GM18873 (cell line): ENCODE measurements around the gene TCF7L2.

ENCODE experiments used
- ATAC-seq: cut with Tn5 transposase; IDR thresholded peaks from one replicate; pipeline ENCODE4 v1.9.1; 2021; ENCODE audit warnings: mild to moderate bottlenecking, moderate library complexity, moderate number of reproducible peaks; ENCODE audit not compliant: unreplicated experiment, low FRiP score

The TCF7L2 gene

DNA sequence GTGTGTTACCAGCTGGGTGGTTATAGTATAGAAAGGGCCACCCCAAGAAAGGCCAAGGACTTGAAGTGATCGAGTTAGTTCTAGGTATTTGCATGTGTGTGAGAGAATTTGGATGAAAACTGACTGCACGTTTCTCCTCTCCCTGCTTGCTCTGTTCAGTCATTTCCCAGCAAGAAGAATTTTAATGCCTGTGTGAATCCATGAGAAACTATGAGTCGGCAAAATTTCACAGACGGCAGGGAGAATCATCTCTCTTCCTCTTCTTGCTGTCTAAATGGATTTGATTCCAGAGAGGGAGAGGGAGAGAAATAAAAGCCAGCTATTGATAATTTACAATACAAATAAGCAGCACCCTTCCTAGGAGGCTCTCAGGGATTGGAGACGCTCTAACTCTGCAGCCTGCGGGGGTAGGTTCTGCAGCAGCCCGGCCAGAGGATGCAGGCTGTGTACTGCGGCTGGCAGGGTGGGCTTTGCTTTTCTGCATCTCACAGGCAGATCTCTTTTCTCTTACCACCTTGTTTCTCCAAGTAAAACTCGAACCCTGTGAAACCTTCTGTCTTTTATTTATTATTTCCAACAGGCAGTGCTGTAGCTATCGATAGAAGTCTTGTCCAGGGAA is 183.6 kb downstream of the TCF7L2 start:
- no peak for ATAC-seq

DNA sequence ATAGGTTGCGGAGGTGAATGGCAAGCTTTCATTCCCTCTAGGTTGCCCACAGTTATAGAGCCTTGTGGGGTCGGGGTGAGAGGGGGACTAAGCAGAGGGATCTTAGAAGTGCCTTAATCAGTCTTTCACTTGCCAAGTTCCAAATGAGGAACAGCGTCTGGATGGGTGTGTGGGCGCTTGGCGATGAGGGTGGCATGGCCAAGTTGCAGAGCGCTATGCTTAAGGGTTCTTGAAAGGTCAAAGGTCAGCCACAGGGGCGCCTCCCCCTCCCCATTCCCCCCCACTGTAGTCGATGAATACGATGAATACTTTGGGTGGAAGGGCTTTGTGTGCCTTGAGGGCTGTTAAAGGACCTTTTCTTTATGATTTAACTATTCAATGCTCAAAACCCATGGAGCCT is 185.0 kb downstream of the TCF7L2 start:
- no peak for ATAC-seq

DNA sequence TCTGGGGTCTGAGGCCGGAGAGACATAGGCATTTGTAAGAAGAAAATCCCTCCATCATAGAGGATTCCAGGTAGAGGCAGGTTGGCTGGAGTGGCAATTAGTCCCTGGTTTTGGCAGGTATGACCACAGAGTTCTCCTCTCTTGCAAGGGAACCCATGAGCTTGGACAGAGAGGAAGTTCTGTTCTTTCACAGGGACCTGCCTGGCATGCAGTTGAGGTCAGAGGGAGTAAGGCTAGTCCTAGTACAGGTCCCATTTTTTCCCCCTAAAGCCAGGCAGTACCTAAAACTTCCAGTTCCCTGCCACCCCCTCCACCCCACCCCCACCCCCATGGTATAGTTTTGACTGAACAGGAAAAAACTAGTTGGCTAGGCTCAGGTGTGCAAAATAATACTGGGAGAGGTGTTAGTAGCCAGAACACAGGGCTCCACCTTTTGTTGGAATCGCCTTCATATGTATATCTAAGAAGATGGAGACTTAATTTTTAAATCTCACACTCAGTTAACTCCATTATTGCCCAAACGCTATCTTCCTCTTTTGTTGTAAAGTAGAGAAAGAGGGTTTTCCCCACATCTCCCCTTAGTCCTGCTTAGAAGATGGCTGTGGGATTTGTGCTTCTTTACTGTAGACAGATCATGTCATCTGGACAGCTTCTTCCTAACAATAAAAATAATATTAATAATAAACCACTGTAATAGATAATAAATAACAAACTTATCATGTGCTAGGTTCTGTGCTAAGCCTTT is 188.1 kb downstream of the TCF7L2 start:
- no peak for ATAC-seq

DNA sequence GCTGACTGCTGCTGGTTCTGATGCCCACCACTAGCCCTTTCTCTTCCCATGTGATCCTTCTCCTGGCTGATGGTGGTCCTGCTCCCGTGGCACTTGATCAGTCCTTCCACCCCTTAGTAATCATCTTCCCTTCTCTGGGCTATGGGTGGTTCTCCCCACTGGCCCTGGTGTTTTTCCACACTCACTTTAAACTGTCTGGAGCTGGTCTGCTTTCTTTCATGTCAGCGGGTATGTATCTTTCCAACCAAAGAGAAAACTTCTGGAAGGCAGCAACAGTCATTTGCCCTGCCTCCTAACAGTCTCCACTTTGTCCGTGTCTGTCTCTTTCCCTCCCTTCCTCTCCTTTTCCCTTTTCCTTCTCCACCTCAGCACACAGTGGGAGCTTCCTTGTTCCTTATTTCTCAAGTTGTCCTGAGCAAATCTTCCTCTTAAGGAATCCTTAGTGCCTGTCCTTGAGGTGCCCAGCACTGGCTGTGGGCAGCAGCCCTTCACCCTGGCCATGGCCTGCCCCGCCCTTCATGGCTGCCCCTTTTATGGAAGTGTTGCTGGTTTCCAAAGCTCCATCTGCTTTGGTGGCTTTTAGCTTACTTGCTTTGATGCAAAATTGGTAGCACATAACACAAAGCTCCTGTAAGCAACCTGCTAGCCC is 189.0 kb downstream of the TCF7L2 start:
- ATAC-seq = no peak

DNA sequence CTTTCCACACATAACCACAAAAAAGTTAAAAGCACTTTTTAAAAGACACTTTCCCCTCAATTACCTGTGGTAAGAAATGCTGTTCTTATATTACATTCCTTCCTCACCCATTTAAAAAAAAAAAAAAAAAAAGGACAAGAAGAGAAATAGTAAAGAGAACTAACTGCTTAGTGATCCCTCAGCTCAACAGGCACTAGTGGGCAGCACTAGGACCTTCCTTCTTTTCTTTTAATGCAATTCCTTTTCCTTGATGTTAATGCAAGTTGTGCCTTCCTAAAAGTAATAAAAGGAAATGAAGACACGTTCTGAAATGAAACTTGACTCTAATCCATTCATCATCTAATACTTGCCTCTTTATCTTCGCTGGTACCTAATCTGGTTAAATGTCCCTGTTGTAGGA is 189.7 kb downstream of the TCF7L2 start:
- no peak for ATAC-seq

DNA sequence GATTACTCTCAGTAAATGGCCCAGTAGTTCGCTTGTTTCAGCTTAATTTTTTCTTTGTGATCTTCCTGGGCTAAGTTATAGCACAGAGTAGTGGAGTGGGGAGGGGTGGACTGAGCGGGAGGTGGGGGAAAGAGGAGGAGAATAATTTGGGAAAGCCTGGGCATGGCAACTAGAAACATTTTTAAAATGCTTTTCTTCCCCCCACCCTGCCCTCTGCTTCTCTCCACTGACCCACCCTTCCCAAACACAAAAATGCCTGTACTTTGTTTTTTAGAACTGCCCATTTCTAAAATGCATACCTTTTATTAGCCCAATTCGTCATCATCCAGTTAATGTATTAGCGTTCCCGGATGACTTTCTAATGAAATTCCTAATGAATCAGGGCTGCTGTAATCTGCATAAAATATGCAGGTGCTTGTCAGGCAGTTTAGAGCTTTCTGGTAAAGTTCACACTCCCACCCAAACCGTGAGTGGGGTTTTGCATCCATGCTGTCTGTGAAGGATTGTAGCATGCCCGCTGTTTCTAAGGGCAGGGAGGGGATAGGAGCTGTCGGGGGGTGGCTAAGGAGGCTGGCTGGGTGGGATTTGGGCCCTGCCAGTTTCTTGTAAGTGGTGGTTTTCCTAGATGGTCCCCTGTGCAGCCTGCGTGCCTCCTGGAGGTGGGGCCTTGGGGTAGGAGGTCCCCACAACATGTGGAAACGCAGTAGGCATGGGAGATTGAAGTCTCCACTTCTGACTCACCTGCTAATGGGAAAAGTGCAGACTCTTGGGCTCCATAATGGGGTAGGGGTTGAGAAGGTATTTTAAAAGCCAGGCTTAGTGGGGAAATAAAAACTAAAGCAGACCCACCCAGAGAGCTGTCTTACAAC is 190.3 kb downstream of the TCF7L2 start:
- no peak for ATAC-seq

DNA sequence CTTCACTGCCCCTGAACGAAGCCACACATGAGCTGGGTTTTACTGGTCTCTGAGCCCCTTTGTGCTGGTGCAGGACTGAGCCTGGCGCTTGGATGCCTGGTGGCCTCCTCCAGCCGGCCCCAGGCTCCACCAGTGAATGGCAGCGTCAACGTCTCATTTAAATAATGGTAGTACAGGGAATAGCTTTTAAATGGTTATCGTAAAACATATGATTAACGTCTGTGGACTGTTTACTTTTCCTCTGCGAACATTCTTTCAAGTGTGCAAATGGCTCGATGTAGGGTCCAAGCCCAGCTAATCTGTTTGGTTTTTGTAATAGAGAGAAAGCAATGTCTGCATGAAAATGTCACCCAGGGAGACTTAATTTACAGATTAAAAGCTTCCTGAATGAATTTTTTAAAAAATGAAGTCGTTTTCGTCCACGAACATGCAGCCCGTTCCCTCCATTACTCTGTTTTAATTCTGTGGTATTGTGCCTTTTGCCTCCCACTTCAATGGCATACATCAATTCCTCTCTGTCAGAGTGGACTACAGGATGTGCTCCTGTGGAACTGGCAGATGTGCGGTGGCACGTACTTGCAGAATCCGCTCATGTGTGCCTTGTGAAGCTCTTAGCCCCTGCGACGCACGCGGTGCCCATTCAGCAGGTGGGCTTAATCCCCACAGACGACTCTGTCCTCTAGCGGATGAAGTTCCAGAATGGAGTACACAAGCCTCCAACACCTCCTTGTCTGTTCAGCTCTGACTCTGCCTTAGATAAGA is 192.7 kb downstream of the TCF7L2 start:
- ATAC-seq = no peak

DNA sequence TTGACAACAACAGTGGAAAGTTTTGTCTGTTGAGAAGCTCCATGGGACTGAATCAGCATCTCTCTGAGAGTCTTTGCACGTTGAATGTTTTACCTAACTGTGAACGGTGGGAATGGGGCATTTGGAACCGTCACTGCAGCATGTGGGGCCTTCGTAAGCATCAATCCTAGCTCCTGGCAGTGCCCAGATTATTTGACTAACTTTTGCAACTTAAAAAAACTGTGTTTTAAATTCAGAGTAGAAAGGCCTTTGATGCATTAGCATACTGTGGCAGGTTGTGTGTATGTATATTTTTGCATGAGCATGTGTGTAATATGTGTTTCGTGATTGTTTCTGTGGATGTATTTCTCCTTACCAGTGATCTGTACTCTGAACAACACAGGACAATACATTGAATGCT is 194.5 kb downstream of the TCF7L2 start:
- no peak for ATAC-seq

DNA sequence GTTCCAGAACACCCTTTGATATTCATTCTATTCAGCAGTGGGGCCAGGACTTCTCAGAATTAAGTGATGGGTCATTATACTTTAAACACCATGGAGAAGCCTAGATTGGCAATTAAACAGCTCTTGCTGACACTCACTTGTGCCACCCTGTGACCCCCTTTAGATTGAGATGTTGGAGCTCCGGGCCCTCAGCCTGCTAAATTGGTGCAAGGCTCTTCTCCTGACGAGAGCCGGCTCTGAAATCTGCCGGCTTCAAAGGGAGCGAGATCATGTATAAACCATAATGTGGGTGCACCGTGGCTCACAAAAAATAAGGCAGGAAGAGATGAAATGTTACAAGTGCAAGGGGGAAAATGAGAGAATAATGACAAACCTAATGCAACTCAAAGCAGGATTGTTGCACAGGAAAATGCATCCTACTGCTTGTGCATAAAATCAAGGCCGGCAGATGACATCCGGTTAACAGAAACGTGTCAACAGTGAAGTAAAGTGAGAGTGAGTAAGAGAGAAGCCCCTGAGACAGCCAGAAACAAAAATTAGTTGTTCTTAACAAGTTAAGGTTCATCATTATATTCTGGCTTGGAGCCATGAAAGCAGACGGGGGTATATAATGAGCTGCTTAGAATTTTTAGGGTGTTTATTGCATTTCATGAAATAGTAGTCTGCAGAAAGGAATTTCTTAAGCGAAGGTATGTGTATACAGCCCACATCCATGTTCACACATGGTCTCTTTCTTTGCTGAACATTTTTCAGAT is 198.2 kb downstream of the TCF7L2 start:
- ATAC-seq = no peak

DNA sequence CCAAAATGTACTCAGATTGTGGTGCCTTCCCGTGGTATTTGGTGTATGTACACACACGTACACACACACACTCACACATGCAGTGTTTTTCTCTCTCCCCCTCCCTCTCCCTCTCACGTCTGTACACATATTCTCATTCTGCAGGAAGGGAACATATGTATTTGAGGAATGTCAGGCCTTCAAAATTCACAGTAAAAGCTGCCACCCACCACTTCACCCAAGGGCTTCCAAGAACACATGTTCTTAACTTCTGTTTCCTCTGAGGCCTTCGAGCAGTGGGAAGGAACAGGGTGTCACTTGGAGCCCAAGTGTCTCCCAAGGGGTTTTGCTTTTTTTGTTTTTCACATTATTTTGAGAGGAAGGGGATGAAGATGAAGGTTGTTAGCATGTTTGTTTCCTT is 198.9 kb downstream of the TCF7L2 start:
- ATAC-seq = no peak

DNA sequence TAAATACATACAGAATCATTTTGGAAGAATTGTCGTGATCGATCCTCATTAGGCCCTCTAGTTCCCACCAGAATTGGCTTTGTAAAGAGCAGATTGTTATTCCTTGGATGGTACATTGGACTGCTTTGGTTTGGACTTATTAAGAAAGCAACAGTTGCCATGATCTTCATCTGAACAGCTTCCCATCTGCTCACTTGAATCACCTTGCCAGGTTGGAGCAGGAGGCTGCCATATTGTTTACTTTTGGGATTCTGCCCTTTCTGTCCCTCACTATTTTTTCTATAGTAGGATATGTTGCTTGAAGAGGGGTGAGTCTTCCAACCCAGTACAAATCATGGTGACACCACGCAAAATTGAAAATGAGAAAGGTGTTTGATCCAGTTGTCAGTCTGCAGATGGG is 199.6 kb downstream of the TCF7L2 start:
- ATAC-seq = no peak

DNA sequence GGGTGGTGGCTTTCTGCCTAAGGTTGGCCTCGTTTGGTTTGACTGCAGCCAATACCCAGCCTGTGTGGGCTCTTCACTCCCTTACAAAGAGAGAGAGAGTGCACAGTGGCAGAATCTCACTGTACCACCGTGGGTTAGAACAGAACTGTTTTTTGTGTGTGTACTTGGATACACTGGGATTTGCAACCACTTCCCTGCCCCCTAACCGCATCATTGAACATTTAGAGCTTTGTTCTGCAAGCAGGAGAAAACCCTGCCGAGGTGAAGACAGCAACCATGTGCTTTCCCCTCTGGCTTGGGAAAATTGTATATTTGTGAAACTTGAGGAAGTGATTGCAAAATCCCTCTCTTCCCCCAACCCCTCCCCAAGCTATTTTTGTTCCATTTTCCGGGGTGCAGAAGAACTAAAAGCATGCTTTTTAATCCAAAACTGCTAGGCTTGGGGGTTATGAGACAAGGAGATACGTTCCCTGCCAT is 201.2 kb downstream of the TCF7L2 start:
- ATAC-seq = no peak

DNA sequence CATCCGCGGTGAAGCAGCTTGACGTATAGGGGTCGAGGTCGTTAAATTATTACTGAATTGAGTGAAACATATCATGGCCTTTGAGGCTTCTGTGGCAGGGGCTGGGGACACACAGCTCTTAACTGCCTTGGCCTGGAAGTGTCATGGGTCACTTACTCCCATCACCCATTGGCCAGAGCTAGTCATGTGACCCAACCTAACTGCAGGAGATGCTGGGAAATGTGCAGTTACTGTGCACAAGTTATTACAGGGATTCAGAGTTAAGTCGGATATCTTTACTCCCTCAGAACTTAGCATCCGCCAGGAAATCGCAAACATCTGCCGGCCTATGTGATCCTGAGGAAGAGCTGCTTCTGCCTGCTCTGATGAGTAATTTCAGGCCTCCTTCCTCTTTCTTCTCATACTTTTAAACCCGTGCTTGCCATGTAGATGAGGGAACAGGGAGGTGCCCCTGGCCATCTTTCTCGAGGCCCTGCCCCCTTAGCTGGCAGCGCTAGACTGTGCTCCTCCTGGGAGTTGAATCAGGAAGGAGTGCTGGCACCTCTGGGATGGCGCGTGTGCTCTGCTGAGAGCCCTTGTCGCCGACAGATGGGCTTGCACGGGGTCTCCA is 203.6 kb downstream of the TCF7L2 start:
- no peak for ATAC-seq

DNA sequence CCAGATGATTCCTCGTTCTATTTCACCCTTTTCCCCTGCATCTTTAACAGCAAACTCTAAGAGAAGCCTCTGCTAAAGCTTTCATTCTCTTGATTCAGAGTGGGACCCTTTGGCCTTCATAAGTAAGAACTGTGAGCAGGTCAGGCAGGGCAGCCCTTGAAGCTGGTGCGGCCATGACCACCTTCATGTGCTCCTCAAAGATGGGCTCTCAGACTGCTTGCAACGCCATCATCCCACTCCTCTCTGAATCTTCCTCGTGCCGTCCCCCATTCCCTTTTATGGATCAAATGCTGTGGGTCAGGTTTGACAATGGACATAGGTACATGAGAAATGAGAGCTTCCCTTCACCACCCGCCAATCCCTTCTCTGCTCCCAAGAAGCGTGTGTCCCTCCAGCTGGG is 207.4 kb downstream of the TCF7L2 start:
- ATAC-seq = no peak

DNA sequence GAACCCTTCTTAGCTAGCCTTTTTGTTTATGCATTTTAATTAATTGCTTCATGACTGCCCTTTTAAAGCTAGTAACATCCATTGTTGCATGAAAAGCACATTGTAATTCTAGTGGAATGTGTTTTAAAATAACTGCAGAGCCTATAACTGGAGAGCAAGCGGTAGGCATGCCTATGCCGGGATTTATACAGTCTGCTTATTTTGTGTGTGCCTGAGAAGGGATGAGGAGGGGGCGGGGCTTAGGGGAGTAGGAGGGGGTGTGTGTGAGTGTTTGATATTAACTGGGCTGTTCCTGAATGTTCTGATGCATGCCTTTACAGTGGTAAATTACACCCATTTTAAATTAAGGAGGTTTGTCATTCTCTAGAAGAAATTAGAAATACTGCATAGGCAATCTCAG is 208.1 kb downstream of the TCF7L2 start:
- no peak for ATAC-seq

DNA sequence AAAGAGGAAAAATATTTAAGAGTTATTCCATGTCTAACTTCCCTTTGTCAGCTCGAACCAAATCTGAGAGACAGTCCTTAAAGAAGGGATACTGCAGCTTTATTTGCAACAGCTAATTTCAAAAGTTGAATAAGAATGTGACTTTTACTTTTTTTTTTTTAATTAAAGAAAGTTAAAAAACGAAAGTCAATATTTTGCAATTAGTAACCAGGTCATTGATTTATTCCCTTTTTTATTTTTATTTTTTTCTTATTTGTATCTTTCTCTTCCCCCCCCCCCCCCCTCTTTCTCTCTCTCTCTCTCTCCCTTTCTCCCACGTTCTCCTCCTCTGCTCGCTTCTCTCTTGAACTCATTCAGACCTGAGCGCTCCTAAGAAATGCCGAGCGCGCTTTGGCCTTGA is 209.5 kb downstream of the TCF7L2 start:
- ATAC-seq = no peak

DNA sequence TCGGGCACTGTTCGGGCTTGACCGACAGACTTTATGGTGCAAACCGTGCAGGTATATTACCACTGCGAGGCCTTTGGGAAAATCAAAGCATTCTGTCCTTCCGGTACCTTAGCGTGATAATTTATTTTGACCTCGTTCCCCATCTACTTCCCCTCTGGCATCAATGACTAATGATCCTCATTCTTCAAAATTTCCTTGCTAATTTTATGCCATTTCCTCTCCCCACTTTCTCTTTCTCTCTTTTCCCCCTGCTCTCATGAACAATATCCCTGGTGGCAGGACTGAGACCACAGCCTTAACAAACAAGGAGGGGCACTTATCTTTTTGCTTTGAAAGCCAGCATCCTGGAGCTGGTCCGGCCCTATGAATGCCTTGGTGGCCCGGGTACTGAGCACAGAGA is 210.6 kb downstream of the TCF7L2 start:
- ATAC-seq = no peak

DNA sequence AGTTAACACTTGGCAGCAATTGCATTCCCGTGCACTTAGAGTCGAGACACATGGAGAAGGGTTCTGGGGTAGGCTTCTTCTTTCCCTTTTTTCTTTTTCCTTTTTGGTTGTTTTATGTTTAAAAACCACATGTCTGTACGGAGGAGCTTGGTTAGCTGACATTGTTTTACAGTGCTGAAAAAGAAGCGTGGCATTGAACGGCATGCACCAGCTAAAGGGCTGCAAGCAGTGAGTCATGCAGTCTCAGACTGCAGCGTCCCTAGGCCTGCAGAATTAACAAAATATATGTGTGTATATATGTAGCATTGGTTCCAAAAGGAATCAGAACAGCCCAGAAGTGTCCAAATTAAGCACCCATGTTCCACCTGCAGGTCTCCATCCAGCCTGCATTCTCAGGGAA is 211.0 kb downstream of the TCF7L2 start:
- ATAC-seq = no peak

DNA sequence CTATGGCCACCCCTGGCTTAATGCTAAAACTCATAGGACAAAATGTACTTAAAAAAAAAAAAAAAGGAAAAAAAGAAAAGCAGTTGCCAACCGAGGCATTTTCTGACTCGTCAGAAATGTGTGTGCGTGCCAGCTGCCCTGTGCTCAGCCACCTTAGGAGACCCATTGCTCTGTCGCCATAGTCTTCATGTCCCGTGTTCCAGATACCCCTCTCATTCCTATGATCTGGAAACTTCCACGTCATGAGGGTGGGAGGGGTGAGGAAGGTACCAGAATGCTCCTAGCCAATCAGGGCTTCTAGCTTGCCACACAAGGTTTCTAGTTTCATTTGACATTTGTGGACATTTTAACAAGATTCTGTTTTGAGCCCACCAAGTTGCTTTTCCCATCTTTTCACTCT is 212.9 kb downstream of the TCF7L2 start:
- no peak for ATAC-seq
